Pancreas (tissue), 10 donors: Measurements from ENCODE around the gene AAK1. TPM values are rescaled to one million over a fixed set of nuclear protein-coding genes. Genes with fewer than 3 reads are reported as not detected.

Source experiments
- ATAC-seq, 4 donors: fragments of 200-7000 bp; cut with Tn5 transposase; one replicate each; pipeline versions ENCODE4 v1.8.0 to v1.9.1; 2020; ENCODE audit warnings: mild to moderate bottlenecking in 4 of 4, moderate library complexity in 4 of 4
- DNase-seq, 6 donors: peaks; one replicate each; pipeline ENCODE4 v3.0.0-alpha.2; 2020
- FAIRE-seq: peaks from 2 replicates; lab custom pipeline; 2012; peaks lifted over from hg19 to GRCh38; lab: Jason Lieb, UNC
- H3K27ac ChIP-seq, 4 donors: fragments of 200-600 bp; sonication (generic); 1 replicate in 3 of 4; 2 replicates in 1 of 4; pipeline versions ENCODE4 v1.5.0 to v1.8.0; 2020
- H3K27me3 ChIP-seq, 4 donors: fragments of 200-600 bp; one replicate each; pipeline ENCODE4 v1.8.0; 2021
- H3K36me3 ChIP-seq, 3 donors: fragments of 200-600 bp; sonication (generic) in 1 of 3; one replicate each; pipeline versions ENCODE4 v1.5.0 to v1.8.0; 2020 to 2021
- H3K4me1 ChIP-seq, 3 donors: fragments of 200-600 bp; one replicate each; pipeline ENCODE4 v1.8.0; 2021
- H3K4me3 ChIP-seq, 4 donors: fragments of 200-600 bp; sonication (generic) in 2 of 4; one replicate each; pipeline versions ENCODE4 v1.5.0 to v1.8.0; 2020 to 2021
- H3K9me3 ChIP-seq, 4 donors: fragments of 200-600 bp; one replicate each; pipeline ENCODE4 v1.8.0; 2021
- WGBS, 2 donors: extraction: QIAGEN DNeasy Blood & Tissue Kit; methylation state at CpG; one replicate each; pipeline ENCODE4 v1.1.7; 2013; 5-methylcytosine and 5-hydroxymethylcytosine counted together
- intact Hi-C, 3 donors: fragments of 100-400 bp; cut with DNase I; formaldehyde crosslinking; loops; one replicate each; pipeline versions ENCODE4 v1.11.1 to v1.14.2; 2022
- polyA plus RNA-seq, 2 donors: library from polyadenylated mRNA; stranded (reverse); fragments of 200-250 nt; gene quantifications; one replicate each; pipeline ENCODE4 v1.2.3, GENCODE V29; 2013
- total RNA-seq, 6 donors: library from RNA; stranded (reverse); fragmentation: NEBNext Ultra II Directional in 4 of 6; extraction: Animal tissue kit (Norgen Biotek cat#: 25700) in 4 of 6; gene quantifications; one replicate each; pipeline versions ENCODE4 v1.2.1 to v1.2.4, GENCODE V29; 2021 to 2023
- TF ChIP-seq, protein P1 (sequence below), 4 donors: fragments of 200-600 bp; sonication (generic) in 3 of 4; IDR thresholded peaks; one replicate each; pipeline versions ENCODE4 v1.5.0 to v1.8.0; 2021; ENCODE audit warnings: antibody characterized with exemption in 4 of 4
- donor health status: healthy with polysubstance abuse.
- donor health status: DM: no; HTN: no; CAD: no; lungs with moderate emphysema.
- donor health status: DM: no; HTN: no; CAD: no.
- donor health status: control.
- donor health status: control.
- donor health status: Bipolar disorder and iron deficiency.
- donor health status: DM: yes; HTN: yes; CAD: no.
- donor health status: DM: no; HTN: no; CAD: no.
- donor health status: DM: no; HTN: no; CAD: no.
- donor health status: DM: yes; HTN: yes; CAD: no.

The AAK1 gene
- total and polyA plus RNA-seq, 8 donors = 20.6 to 45.1 (median 32.5) TPM

DNA sequence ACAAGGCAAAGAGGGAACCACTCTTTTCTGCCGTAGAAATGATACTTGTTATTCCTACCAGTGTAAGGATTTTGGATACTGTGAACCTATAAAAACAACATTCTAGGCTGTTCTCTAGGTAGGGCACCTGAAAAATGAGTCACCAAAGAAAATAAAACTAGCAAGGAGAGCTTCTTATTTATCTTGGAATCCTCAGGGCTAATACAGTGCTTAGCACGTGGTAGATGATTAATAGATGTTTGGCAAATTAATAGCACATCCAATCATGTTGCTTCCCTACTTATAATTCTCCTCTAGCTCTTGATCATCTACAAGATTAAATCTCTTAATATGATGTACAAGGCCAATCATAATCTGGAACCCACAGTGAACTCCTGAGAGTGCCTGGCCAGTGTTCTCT is 73.1 kb downstream of the AAK1 start:
- TF ChIP-seq, protein P1, sequence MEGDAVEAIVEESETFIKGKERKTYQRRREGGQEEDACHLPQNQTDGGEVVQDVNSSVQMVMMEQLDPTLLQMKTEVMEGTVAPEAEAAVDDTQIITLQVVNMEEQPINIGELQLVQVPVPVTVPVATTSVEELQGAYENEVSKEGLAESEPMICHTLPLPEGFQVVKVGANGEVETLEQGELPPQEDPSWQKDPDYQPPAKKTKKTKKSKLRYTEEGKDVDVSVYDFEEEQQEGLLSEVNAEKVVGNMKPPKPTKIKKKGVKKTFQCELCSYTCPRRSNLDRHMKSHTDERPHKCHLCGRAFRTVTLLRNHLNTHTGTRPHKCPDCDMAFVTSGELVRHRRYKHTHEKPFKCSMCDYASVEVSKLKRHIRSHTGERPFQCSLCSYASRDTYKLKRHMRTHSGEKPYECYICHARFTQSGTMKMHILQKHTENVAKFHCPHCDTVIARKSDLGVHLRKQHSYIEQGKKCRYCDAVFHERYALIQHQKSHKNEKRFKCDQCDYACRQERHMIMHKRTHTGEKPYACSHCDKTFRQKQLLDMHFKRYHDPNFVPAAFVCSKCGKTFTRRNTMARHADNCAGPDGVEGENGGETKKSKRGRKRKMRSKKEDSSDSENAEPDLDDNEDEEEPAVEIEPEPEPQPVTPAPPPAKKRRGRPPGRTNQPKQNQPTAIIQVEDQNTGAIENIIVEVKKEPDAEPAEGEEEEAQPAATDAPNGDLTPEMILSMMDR (IDR thresholded peaks at IDR 0.05) = no peak
- intact Hi-C loops = loop anchor here in 1 of 3 donors (10.0 kb wide), 1 partner anchor 64 kb away; no protein-coding TSS in a partner anchor
- WGBS, 2 donors = 15 to 16% methylated on average over 2 of the region's 2 CpGs
- Histone ChIP-seq H3K9me3 (no peaks in the 10 kb centered on the region), H3K4me3 (no peak overlapping the region), H3K36me3 (no peaks in the 10 kb centered on the region), H3K4me1 (peaks cover 14 to 28% (median 18%) of the 10 kb centered on the region in 3 donors), H3K27ac (peak overlapping the region in 2 of 4 donors; percentile 59 to 76), H3K27me3 (no peaks in the 10 kb centered on the region)
- no peak for DNase-seq
- peak; percentile 81 to 88 (median 84) for ATAC-seq
- no peak for FAIRE-seq

DNA sequence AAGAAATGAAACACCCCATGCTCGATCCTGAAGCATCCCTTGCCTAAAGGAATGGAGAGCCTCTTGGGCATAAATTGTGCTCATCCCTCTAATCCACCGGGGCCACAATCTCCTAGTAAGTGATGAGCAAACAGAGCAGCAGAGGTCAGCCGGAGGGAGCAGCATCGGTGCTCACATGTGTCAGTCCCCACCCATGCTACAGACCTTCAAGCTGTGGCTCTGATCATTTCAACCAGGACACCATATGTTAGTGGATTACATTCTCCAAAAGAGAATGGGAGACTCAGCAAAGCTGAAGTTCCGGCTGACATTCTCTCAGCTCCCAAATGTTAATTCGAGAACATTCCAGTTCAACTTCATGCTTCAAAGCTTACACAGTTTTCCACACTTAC is 75.6 kb downstream of the AAK1 start:
- DNase-seq (no peak), ATAC-seq (no peak), FAIRE-seq (no peak)
- H3K4me3 ChIP-seq = no peak overlapping the region
- H3K36me3 ChIP-seq = no peaks in the 10 kb centered on the region
- H3K4me1 ChIP-seq = peaks cover 14 to 32% (median 18%) of the 10 kb centered on the region in 3 donors
- no peaks in the 10 kb centered on the region for H3K9me3 ChIP-seq
- 79 to 80% methylated on average over 6 of the region's 6 CpGs for WGBS, 2 donors
- H3K27me3 ChIP-seq = no peaks in the 10 kb centered on the region
- intact Hi-C loops = loop anchor here in 1 of 3 donors (10.0 kb wide), 1 partner anchor 147 kb away; no protein-coding TSS in a partner anchor
- no peak overlapping the region for H3K27ac ChIP-seq
- TF ChIP-seq, protein P1 (IDR thresholded peaks at IDR 0.05) = no peak

DNA sequence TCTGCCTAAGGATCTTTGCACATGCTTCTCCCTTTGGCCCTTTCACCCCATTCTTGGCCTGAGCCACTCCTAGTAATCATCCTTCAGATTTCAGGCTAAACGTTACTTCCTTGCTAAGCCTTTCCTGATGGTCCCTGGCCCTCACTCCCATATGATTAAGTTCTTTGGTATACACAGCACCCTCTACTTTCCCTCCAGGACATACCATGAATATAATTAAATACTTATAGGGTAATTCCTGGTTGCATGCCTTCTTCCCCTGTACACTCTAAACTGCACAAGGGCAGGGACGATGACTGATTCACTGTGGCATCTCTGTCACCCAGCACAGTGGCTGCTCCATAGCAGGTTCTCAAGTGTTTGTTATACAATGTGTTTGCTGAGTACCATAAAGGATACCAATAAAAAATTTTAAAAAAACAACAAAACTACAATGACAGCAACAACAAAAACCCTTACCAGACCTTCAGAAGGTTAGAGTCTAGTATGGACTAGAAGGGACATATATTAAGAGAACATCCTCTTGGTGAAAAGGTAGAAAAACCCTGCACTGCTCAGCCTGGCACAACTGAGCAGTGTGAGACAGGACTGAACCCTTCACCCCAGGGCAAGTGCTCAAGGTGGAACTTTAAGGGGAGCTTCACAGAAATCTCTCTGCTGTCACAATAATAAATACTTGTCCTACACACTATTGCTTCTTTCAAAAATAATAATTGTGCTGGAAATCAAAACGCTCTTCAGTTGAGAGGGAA is 76.2 kb downstream of the AAK1 start:
- no peak overlapping the region for H3K27ac ChIP-seq
- no peak for DNase-seq
- H3K27me3 ChIP-seq = no peaks in the 10 kb centered on the region
- H3K4me1 ChIP-seq = peaks cover 14 to 32% (median 18%) of the 10 kb centered on the region in 3 donors
- WGBS, 2 donors = 89 to 95% methylated on average over 3 of the region's 3 CpGs
- intact Hi-C loops = loop anchor here in 1 of 3 donors (10.0 kb wide), 1 partner anchor 147 kb away; no protein-coding TSS in a partner anchor
- no peaks in the 10 kb centered on the region for H3K36me3 ChIP-seq
- H3K9me3 ChIP-seq = no peaks in the 10 kb centered on the region
- H3K4me3 ChIP-seq = no peak overlapping the region
- no peak for ATAC-seq
- no peak for FAIRE-seq
- TF ChIP-seq, protein P1 (IDR thresholded peaks at IDR 0.05) = no peak

DNA sequence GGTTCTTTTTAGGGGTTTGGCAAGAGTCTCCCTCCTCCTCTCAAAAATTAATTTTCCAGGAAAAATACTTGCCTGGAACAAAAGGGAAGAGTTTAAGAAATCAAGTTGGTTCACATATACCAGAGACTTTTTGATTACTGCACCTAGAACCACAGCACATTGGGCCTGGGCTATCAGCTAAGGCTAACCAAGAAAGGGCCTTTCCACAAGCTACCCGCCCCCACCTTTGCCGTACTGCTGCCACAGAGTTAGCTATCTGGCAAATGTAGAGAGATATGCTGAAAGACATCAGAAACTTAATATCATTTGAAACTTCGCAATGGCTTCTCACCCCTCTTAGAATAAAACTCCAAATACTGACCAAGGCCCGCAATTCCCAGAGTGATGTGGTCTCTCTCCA is 76.9 kb downstream of the AAK1 start:
- TF ChIP-seq, protein P1 (IDR thresholded peaks at IDR 0.05) = no peak
- no peak for FAIRE-seq
- Histone ChIP-seq H3K9me3 (no peaks in the 10 kb centered on the region), H3K27ac (no peak overlapping the region), H3K27me3 (no peaks in the 10 kb centered on the region), H3K36me3 (no peaks in the 10 kb centered on the region), H3K4me3 (no peak overlapping the region), H3K4me1 (peaks cover 14 to 31% (median 18%) of the 10 kb centered on the region in 3 donors)
- no peak for DNase-seq
- no peak for ATAC-seq
- intact Hi-C loops = loop anchor here in 1 of 3 donors (10.0 kb wide), 1 partner anchor 148 kb away; no protein-coding TSS in a partner anchor
- whole genome bisulfite sequencing, 2 donors = 92 to 95% methylated on average over 4 of the region's 4 CpGs
